A549 (cell line): Measurements from ENCODE around the gene ZIC1. TPM values are rescaled to one million over a fixed set of nuclear protein-coding genes. Genes with fewer than 3 reads are reported as not detected.

Source experiments
- ATAC-seq, 2 experiments: fragments of 200-7000 bp in 1 of 2; fragments of >200 bp in 1 of 2; cut with Nextera tagmentation in 1 of 2; cut with Tn5 transposase in 1 of 2; 3 replicates each; pipeline versions ENCODE4 v1.8.0 to v1.9.1; 2018 to 2020; ENCODE audit warnings: mild to moderate bottlenecking in 1 of 2, moderate library complexity in 1 of 2
- CTCF ChIA-PET: fragments of 300-600 bp; sonication (Branson Sonifier 250); formaldehyde crosslinking; extraction: SDS; loops from one replicate; lab custom pipeline; 2021; ENCODE audit warnings: antibody characterized with exemption, inconsistent platforms; lab: Yijun Ruan, JAX
- POLR2A ChIA-PET: fragments of 350-600 bp; formaldehyde crosslinking; extraction: SDS; loops from one replicate; lab custom pipeline; 2021; ENCODE audit warnings: antibody characterized with exemption, inconsistent platforms; lab: Yijun Ruan, JAX
- DNase-seq, 2 experiments: peaks; one replicate each; pipeline versions ENCODE4 v3.0.0 to v3.0.0-alpha.2; 2011 to 2016; ENCODE audit warnings: low read depth in 1 of 2, low spot score in 1 of 2
- FAIRE-seq: peaks from 2 replicates; lab custom pipeline; 2011; peaks lifted over from hg19 to GRCh38; lab: Jason Lieb, UNC
- H3K27ac ChIP-seq, 2 experiments: fragments of >200 bp; sonication (Bioruptor Twin); formaldehyde crosslinking; 3 replicates each; pipeline ENCODE4 v1.5.1; 2016 to 2017
- H3K4me1 ChIP-seq: fragments of >200 bp; sonication (Bioruptor Twin); formaldehyde crosslinking; 3 replicates; pipeline ENCODE4 v1.6.1; 2016
- H3K4me2 ChIP-seq: fragments of >200 bp; sonication (Bioruptor Twin); formaldehyde crosslinking; 3 replicates; pipeline ENCODE4 v1.6.1; 2016
- H3K4me3 ChIP-seq: fragments of >200 bp; sonication (Bioruptor Twin); formaldehyde crosslinking; 3 replicates; pipeline ENCODE4 v1.5.1; 2016
- H3K9me3 ChIP-seq: fragments of >200 bp; sonication (Bioruptor Twin); formaldehyde crosslinking; 3 replicates; pipeline ENCODE4 v1.6.1; 2016
- BHLHE40 ChIP-seq: IDR thresholded peaks from 2 replicates; pipeline ENCODE4 v1.6.1; 2012; ENCODE audit warnings: low read depth, low read length, inconsistent platforms
- CEBPB ChIP-seq, 2 experiments: fragments of >200 bp in 1 of 2; sonication (Bioruptor Twin) in 1 of 2; formaldehyde crosslinking in 1 of 2; IDR thresholded peaks; 2 replicates each; pipeline ENCODE4 v1.6.1; 2012 to 2016
- CHD4 ChIP-seq: fragments of 200-600 bp; sonication (generic); IDR thresholded peaks from 2 replicates; pipeline ENCODE4 v1.6.1; 2016; ENCODE audit warnings: antibody characterized with exemption, mild to moderate bottlenecking, borderline replicate concordance
- EHF ChIP-seq: fragments of 250-450 bp; sonication (Bioruptor Pico); IDR thresholded peaks from 2 replicates; pipeline ENCODE4 v1.5.0; 2020; ENCODE audit warnings: mild to moderate bottlenecking
- EHMT2 ChIP-seq: fragments of 200-600 bp; sonication (generic); IDR thresholded peaks from 2 replicates; pipeline ENCODE4 v1.6.1; 2016; ENCODE audit warnings: antibody characterized with exemption, low read depth, mild to moderate bottlenecking, moderate library complexity
- EP300 ChIP-seq, 2 experiments: fragments of >200 bp; sonication (Bioruptor Twin); formaldehyde crosslinking; IDR thresholded peaks; 2 replicates in 1 of 2; 3 replicates in 1 of 2; pipeline ENCODE4 v1.6.1; 2016 to 2017
- FOSB ChIP-seq: fragments of 250-450 bp; sonication (Bioruptor Pico); IDR thresholded peaks from 2 replicates; pipeline ENCODE4 v1.5.0; 2020; ENCODE audit warnings: mild to moderate bottlenecking, moderate library complexity
- GATA3 ChIP-seq: IDR thresholded peaks from 2 replicates; pipeline ENCODE4 v1.6.1; 2012; ENCODE audit warnings: borderline replicate concordance
- HDAC2 ChIP-seq: fragments of 200-600 bp; sonication (generic); IDR thresholded peaks from 2 replicates; pipeline ENCODE4 v1.6.1; 2016
- HOXB5 ChIP-seq: fragments of 250-450 bp; sonication (Bioruptor Pico); IDR thresholded peaks from 2 replicates; pipeline ENCODE4 v1.5.0; 2020; ENCODE audit warnings: mild to moderate bottlenecking, moderate library complexity
- JUN ChIP-seq, 2 experiments: fragments of >200 bp; sonication (Bioruptor Twin); formaldehyde crosslinking; IDR thresholded peaks; 2 replicates in 1 of 2; 3 replicates in 1 of 2; pipeline ENCODE4 v1.6.1; 2016 to 2017
- JUNB ChIP-seq: fragments of >200 bp; sonication (Bioruptor Twin); formaldehyde crosslinking; IDR thresholded peaks from 2 replicates; pipeline ENCODE4 v1.6.1; 2016
- KDM5A ChIP-seq: fragments of 200-600 bp; sonication (generic); IDR thresholded peaks from 2 replicates; pipeline ENCODE4 v1.6.1; 2016; ENCODE audit warnings: antibody characterized with exemption, mild to moderate bottlenecking
- NR3C1 ChIP-seq: fragments of >200 bp; sonication (Bioruptor Twin); formaldehyde crosslinking; IDR thresholded peaks from 3 replicates; pipeline ENCODE4 v1.6.1; 2017
- POLR2A ChIP-seq: IDR thresholded peaks from 2 replicates; pipeline ENCODE4 v1.6.1; 2012; ENCODE audit warnings: mild to moderate bottlenecking, low read length
- RAD21 ChIP-seq, 2 experiments: fragments of >200 bp in 1 of 2; sonication (Bioruptor Twin) in 1 of 2; formaldehyde crosslinking in 1 of 2; IDR thresholded peaks in 1 of 2; conservative IDR thresholded peaks in 1 of 2; 2 replicates in 1 of 2; 3 replicates in 1 of 2; pipeline ENCODE4 v1.6.1; 2012 to 2018; ENCODE audit warnings: inconsistent platforms in 1 of 2
- RARB ChIP-seq: fragments of 250-450 bp; sonication (Bioruptor Pico); IDR thresholded peaks from 2 replicates; pipeline ENCODE4 v1.8.0; 2021; ENCODE audit warnings: mild to moderate bottlenecking, moderate library complexity
- SMC3 ChIP-seq: fragments of >200 bp; sonication (Bioruptor Twin); formaldehyde crosslinking; IDR thresholded peaks from 3 replicates; pipeline ENCODE4 v1.6.1; 2018; ENCODE audit warnings: inconsistent platforms
- SREBF2 ChIP-seq: fragments of 450-650 bp; IDR thresholded peaks from 2 replicates; pipeline ENCODE4 v1.6.1; 2014; ENCODE audit warnings: mild to moderate bottlenecking, moderate library complexity
- TFCP2L1 ChIP-seq: fragments of 250-450 bp; sonication (Bioruptor Pico); IDR thresholded peaks from 2 replicates; pipeline ENCODE4 v1.5.0; 2021; ENCODE audit warnings: mild to moderate bottlenecking
- TP53 ChIP-seq: fragments of 250-450 bp; sonication (Bioruptor Pico); IDR thresholded peaks from 2 replicates; pipeline ENCODE4 v1.5.0; 2021; ENCODE audit warnings: mild to moderate bottlenecking, moderate library complexity
- ZFP36 ChIP-seq: fragments of 450-650 bp; IDR thresholded peaks from 2 replicates; pipeline ENCODE4 v1.6.1; 2014; ENCODE audit warnings: borderline replicate concordance; ENCODE audit not compliant: partially characterized antibody
- WGBS: methylation state at CpG from one replicate; pipeline ENCODE4 v1.1.6; 2017; ENCODE audit errors: missing lambda C conversion rate; 5-methylcytosine and 5-hydroxymethylcytosine counted together
- polyA plus RNA-seq, 4 experiments: library from polyadenylated mRNA; depleted of rRNA in 3 of 4; stranded (reverse); fragments of >200 nt; fragmentation: RNase III in 1 of 4; extraction: RNeasy Plus Mini Kit Qiagen cat#74134 plus additional on column Dnase treatment in 1 of 4; gene quantifications; 2 replicates in 3 of 4; 3 replicates in 1 of 4; pipeline ENCODE4 v1.2.3, GENCODE V29; 2011 to 2017
- TF ChIP-seq, protein P1 (sequence below): fragments of >200 bp; sonication (Bioruptor Twin); formaldehyde crosslinking; IDR thresholded peaks from 2 replicates; pipeline ENCODE4 v1.6.1; 2016
- TF ChIP-seq, protein P2 (sequence below): IDR thresholded peaks from 2 replicates; pipeline ENCODE4 v1.6.1; 2012
- TF ChIP-seq, protein P3 (sequence below): IDR thresholded peaks from 2 replicates; pipeline ENCODE4 v1.6.1; 2012; ENCODE audit warnings: low read depth, borderline replicate concordance
- TF ChIP-seq, protein P4 (sequence below): fragments of 250-450 bp; sonication (Bioruptor Pico); IDR thresholded peaks from 2 replicates; pipeline ENCODE4 v1.5.0; 2021; ENCODE audit warnings: mild to moderate bottlenecking, moderate library complexity, borderline replicate concordance
- TF ChIP-seq, protein P5 (sequence below): fragments of 200-600 bp; sonication (generic); IDR thresholded peaks from 2 replicates; pipeline ENCODE4 v1.6.1; 2016; ENCODE audit warnings: antibody characterized with exemption, mild to moderate bottlenecking, moderate library complexity

Gene ZIC1
- polyA plus RNA-seq, 2 of the 4 experiments (the other 2 are of a cell fraction), result 0.01 TPM; not detected in 1

DNA sequence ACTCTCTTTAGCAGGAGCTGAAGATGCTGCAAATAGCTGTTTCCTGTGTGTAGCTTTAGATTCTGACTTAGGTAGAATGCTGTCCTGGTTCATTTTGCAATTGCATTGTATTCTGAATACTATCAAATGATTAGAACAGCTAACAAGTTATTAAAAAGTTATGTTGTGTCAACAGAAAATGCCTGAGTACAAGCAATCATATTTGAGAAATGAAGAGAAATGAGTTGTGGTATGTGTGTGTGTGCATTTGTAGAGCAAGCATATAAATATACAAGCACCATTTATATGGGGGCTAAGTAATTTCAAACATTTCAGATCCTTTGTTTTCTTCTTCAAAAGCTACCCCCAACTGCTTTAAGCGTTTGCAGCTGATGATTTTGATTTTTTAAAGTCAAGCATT lies 7.8 kb downstream of the ZIC1 start:
- FAIRE-seq, result no peak
- WGBS, result 9% methylated on average over 1 of the region's 1 CpG
- Histone ChIP-seq H3K9me3 (no peaks in the 10 kb centered on the region), H3K4me1 (no peaks in the 10 kb centered on the region), H3K4me3 (no peak overlapping the region), H3K27ac (no peak overlapping the region), H3K4me2 (no peak overlapping the region)
- DNase-seq, result no peak
- ATAC-seq, result no peak
- ChIA-PET CTCF (no interaction called here), POLR2A (no interaction called here)
- TF ChIP-seq KDM5A (no peak), ZFP36 (no peak), TP53 (no peak), POLR2A (no peak), HDAC2 (no peak), GATA3 (no peak)
- TF ChIP-seq, protein P1, sequence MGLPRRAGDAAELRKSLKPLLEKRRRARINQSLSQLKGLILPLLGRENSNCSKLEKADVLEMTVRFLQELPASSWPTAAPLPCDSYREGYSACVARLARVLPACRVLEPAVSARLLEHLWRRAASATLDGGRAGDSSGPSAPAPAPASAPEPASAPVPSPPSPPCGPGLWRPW, result no peak
- TF ChIP-seq, protein P2, sequence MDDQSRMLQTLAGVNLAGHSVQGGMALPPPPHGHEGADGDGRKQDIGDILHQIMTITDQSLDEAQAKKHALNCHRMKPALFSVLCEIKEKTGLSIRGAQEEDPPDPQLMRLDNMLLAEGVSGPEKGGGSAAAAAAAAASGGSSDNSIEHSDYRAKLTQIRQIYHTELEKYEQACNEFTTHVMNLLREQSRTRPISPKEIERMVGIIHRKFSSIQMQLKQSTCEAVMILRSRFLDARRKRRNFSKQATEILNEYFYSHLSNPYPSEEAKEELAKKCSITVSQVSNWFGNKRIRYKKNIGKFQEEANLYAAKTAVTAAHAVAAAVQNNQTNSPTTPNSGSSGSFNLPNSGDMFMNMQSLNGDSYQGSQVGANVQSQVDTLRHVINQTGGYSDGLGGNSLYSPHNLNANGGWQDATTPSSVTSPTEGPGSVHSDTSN, result no peak

DNA sequence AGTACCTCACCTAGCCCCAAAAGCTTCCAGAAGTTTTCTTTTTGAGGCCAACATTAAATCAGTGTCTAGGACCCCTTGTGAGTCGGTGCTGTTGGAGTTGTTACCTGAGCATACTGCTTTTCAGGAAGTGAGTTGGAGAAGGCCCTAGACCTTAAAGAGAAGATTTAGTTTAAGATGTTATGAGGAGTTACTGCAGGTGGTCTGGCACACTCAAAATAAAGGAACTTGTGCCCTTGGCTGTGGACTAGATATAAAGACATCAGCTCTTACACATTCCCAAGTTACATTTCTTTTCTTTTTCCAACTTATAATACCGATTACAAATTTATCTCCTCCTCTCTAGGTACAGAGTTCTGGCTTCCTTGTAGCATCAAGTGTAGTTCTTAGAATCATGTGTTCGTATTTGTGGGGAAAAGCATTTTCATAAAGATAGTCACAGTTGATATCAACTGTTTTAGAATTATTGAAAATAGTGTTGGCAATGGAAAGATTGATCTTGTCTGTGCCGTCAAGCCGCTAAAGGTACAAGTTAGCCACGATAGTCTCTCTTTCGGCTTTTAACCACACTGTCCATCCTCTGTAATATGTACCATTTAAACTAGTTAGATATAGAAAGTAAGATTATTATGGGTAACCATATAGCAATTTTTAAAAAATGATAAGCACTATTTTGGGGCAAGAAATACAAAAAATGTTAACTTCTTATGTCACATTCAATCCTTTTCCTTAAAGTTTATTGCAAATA lies 8.6 kb downstream of the ZIC1 start:
- no peak for DNase-seq
- no peak for ATAC-seq
- WGBS, result 59% methylated on average over 7 of the region's 7 CpGs
- no peak for FAIRE-seq
- ChIA-PET POLR2A (no interaction called here), CTCF (no interaction called here)
- H3K4me1 ChIP-seq, result no peaks in the 10 kb centered on the region
- no peak overlapping the region for H3K4me3 ChIP-seq
- TF ChIP-seq NR3C1, result no peak
- no peak for TF ChIP-seq JUNB
- TF ChIP-seq FOSB (CRISPR knock-in tag), result no peak
- no peak for TF ChIP-seq BHLHE40
- TF ChIP-seq CEBPB (IDR thresholded peaks at IDR 0.05), result no peak
- TF ChIP-seq KDM5A, result no peak
- TF ChIP-seq EHF (CRISPR knock-in tag), result no peak
- TF ChIP-seq TFCP2L1, result no peak
- TF ChIP-seq, protein P3, sequence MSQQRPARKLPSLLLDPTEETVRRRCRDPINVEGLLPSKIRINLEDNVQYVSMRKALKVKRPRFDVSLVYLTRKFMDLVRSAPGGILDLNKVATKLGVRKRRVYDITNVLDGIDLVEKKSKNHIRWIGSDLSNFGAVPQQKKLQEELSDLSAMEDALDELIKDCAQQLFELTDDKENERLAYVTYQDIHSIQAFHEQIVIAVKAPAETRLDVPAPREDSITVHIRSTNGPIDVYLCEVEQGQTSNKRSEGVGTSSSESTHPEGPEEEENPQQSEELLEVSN, result no peak
- TF ChIP-seq, protein P4, sequence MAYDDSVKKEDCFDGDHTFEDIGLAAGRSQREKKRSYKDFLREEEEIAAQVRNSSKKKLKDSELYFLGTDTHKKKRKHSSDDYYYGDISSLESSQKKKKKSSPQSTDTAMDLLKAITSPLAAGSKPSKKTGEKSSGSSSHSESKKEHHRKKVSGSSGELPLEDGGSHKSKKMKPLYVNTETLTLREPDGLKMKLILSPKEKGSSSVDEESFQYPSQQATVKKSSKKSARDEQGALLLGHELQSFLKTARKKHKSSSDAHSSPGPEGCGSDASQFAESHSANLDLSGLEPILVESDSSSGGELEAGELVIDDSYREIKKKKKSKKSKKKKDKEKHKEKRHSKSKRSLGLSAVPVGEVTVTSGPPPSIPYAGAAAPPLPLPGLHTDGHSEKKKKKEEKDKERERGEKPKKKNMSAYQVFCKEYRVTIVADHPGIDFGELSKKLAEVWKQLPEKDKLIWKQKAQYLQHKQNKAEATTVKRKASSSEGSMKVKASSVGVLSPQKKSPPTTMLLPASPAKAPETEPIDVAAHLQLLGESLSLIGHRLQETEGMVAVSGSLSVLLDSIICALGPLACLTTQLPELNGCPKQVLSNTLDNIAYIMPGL, result no peak
- no peak for TF ChIP-seq EP300 (IDR thresholded peaks at IDR 0.05)
- no peaks in the 10 kb centered on the region for H3K9me3 ChIP-seq
- H3K27ac ChIP-seq, result no peak overlapping the region
- no peak overlapping the region for H3K4me2 ChIP-seq

DNA sequence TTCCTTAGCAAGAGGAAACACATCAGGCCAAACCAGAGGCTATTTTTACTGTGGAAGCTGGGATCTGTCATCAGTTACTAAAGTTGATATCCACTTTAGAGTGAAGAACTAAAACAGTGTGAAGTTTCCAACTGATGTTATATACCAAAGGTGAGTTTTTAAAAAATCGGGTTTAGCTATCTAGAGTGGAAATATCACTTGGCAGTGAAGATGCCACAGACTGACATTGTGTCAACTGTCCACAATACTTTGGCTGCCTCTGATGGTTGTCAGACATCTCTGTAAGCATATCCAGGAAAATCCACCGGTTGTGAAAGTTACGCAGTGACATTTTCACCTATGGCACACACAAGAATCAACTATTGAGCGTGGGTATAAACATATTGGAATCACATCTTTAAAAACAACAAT lies 9.2 kb downstream of the ZIC1 start:
- Histone ChIP-seq H3K4me3 (no peak overlapping the region), H3K9me3 (no peaks in the 10 kb centered on the region), H3K27ac (no peak overlapping the region), H3K4me1 (no peaks in the 10 kb centered on the region), H3K4me2 (no peak overlapping the region)
- ATAC-seq (no peak), DNase-seq (no peak), FAIRE-seq (no peak)
- CTCF ChIA-PET, result no interaction called here
- POLR2A ChIA-PET, result no interaction called here
- 71% methylated on average over 4 of the region's 4 CpGs for WGBS
- TF ChIP-seq, protein P2, result no peak
- no peak for TF ChIP-seq POLR2A
- no peak for TF ChIP-seq EHMT2
- no peak for TF ChIP-seq HOXB5 (CRISPR knock-in tag)
- TF ChIP-seq SMC3, result no peak
- no peak for TF ChIP-seq SREBF2
- TF ChIP-seq, protein P5, sequence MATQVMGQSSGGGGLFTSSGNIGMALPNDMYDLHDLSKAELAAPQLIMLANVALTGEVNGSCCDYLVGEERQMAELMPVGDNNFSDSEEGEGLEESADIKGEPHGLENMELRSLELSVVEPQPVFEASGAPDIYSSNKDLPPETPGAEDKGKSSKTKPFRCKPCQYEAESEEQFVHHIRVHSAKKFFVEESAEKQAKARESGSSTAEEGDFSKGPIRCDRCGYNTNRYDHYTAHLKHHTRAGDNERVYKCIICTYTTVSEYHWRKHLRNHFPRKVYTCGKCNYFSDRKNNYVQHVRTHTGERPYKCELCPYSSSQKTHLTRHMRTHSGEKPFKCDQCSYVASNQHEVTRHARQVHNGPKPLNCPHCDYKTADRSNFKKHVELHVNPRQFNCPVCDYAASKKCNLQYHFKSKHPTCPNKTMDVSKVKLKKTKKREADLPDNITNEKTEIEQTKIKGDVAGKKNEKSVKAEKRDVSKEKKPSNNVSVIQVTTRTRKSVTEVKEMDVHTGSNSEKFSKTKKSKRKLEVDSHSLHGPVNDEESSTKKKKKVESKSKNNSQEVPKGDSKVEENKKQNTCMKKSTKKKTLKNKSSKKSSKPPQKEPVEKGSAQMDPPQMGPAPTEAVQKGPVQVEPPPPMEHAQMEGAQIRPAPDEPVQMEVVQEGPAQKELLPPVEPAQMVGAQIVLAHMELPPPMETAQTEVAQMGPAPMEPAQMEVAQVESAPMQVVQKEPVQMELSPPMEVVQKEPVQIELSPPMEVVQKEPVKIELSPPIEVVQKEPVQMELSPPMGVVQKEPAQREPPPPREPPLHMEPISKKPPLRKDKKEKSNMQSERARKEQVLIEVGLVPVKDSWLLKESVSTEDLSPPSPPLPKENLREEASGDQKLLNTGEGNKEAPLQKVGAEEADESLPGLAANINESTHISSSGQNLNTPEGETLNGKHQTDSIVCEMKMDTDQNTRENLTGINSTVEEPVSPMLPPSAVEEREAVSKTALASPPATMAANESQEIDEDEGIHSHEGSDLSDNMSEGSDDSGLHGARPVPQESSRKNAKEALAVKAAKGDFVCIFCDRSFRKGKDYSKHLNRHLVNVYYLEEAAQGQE, result no peak
- no peak for TF ChIP-seq RARB (CRISPR knock-in tag)
- TF ChIP-seq JUN (IDR thresholded peaks at IDR 0.05), result no peak
- TF ChIP-seq FOSB (CRISPR knock-in tag), result no peak
- no peak for TF ChIP-seq CHD4
- TF ChIP-seq ZFP36, result no peak
- no peak for TF ChIP-seq HDAC2
- TF ChIP-seq RAD21 (conservative IDR thresholded peaks at IDR 0.05 in 1 of 2, IDR thresholded peaks at IDR 0.05 in 1 of 2), result no peak
